Psoas muscle (tissue), 8 donors: ENCODE data around the gene FIG4. TPM values are rescaled to one million over a fixed set of nuclear protein-coding genes. Genes with fewer than 3 reads are reported as not detected.
"Not testable (repeated sequence)": the region's sequence is repeated elsewhere in the genome, so short reads cannot be mapped to it uniquely, and the experiment has no call there.

Experiments
- ATAC-seq, 4 donors: fragments of 200-7000 bp; cut with Tn5 transposase; one replicate each; pipeline ENCODE4 v1.9.1; 2020; ENCODE audit warnings: moderate library complexity in 3 of 4, mild to moderate bottlenecking in 2 of 4
- DNase-seq, 2 donors: peaks; one replicate each; pipeline ENCODE4 v3.0.0-alpha.2; 2020
- H3K27ac ChIP-seq: fragments of 200-600 bp; one replicate; pipeline ENCODE4 v1.8.0; 2022
- H3K27me3 ChIP-seq, 3 donors: fragments of 200-600 bp in 1 of 3; one replicate each; pipeline versions ENCODE4 v1.6.1 to v1.8.0; 2013 to 2022; ENCODE audit warnings: low read length in 2 of 3, mild to moderate bottlenecking in 2 of 3, moderate library complexity in 1 of 3; ENCODE audit not compliant: insufficient read depth in 3 of 3
- H3K36me3 ChIP-seq, 2 donors: fragments of 200-600 bp in 1 of 2; one replicate each; pipeline versions ENCODE4 v1.6.1 to v1.8.0; 2013 to 2022; ENCODE audit warnings: low read depth in 1 of 2, mild to moderate bottlenecking in 1 of 2, moderate library complexity in 1 of 2; ENCODE audit not compliant: insufficient read depth in 1 of 2
- H3K4me1 ChIP-seq: fragments of 200-600 bp; one replicate; pipeline ENCODE4 v1.8.0; 2022
- H3K4me3 ChIP-seq: fragments of 200-600 bp; one replicate; pipeline ENCODE4 v1.8.0; 2022; ENCODE audit warnings: mild to moderate bottlenecking
- H3K9me3 ChIP-seq: fragments of 200-600 bp; one replicate; pipeline ENCODE4 v1.8.0; 2022
- CTCF ChIP-seq: fragments of 200-600 bp; IDR thresholded peaks from one replicate; pipeline ENCODE4 v1.8.0; 2022; ENCODE audit warnings: antibody characterized with exemption
- WGBS, 3 donors: extraction: QIAGEN DNeasy Blood & Tissue Kit; methylation state at CpG; one replicate each; pipeline versions ENCODE4 v1.1.6 to v1.1.7; 2013; 5-methylcytosine and 5-hydroxymethylcytosine counted together
- intact Hi-C, 2 donors: fragments of 100-400 bp; cut with DNase I; formaldehyde crosslinking; loops; one replicate each; pipeline versions ENCODE4 v1.11.0 to v1.14.2; 2022
- polyA plus RNA-seq, 3 donors: library from polyadenylated mRNA; stranded (reverse); fragments of 200-250 nt; gene quantifications; one replicate each; pipeline ENCODE4 v1.2.3, GENCODE V29; 2013
- total RNA-seq, 4 donors: library from RNA; stranded (reverse); fragmentation: NEBNext Ultra II Directional in 2 of 4; extraction: Animal tissue kit (Norgen Biotek cat#: 25700) in 2 of 4; gene quantifications; one replicate each; pipeline versions ENCODE4 v1.2.1 to v1.2.4, GENCODE V29; 2021 to 2023
- donor health status: healthy with polysubstance abuse.
- donor health status: DM: no; HTN: no; CAD: no; lungs with moderate emphysema.
- donor health status: Bipolar disorder and iron deficiency.
- donor health status: healthy.
- donor health status: DM: yes; HTN: yes; CAD: no.
- donor health status: DM: no; HTN: no; CAD: no.
- donor health status: DM: no; HTN: no; CAD: no.
- donor health status: DM: yes; HTN: yes; CAD: no.

FIG4 gene
- total and polyA plus RNA-seq, 7 donors = 5.8 to 12.5 (median 8.6) TPM

- 83 to 94% (median 88%) methylated on average over 2 of the region's 2 CpGs for WGBS, 3 donors
- H3K27ac ChIP-seq = no peak overlapping the region
- DNase-seq (no peak), ATAC-seq (no peak)
- H3K36me3 ChIP-seq = no peaks in the 10 kb centered on the region
- no peak overlapping the region for H3K4me3 ChIP-seq
- intact Hi-C loops = no loop called here
- H3K27me3 ChIP-seq = no peaks in the 10 kb centered on the region
- H3K4me1 ChIP-seq = no peaks in the 10 kb centered on the region
- TF ChIP-seq CTCF = no peak
- H3K9me3 ChIP-seq = no peaks in the 10 kb centered on the region
These were observed 162.9 kb downstream of the FIG4 start for GRCh38 chr6:109853951-109854350.

GRCh38 chr6:109854541-109855308, 163.6 kb downstream of the FIG4 start:
- no peak for TF ChIP-seq CTCF
- intact Hi-C loops = no loop called here
- 74 to 83% (median 75%) methylated on average over 8 of the region's 8 CpGs for WGBS, 3 donors
- Histone ChIP-seq H3K27ac (no peak overlapping the region), H3K4me1 (no peaks in the 10 kb centered on the region), H3K9me3 (no peaks in the 10 kb centered on the region), H3K4me3 (no peak overlapping the region), H3K36me3 (no peaks in the 10 kb centered on the region), H3K27me3 (no peaks in the 10 kb centered on the region)
- ATAC-seq (no peak), DNase-seq (no peak)

GRCh38 chr6:109855476-109856040, 164.5 kb downstream of the FIG4 start:
- H3K27me3 ChIP-seq, H3K36me3 ChIP-seq, ATAC-seq, H3K4me1 ChIP-seq, DNase-seq, H3K4me3 ChIP-seq, H3K9me3 ChIP-seq, intact Hi-C loops, H3K27ac ChIP-seq: not testable (repeated sequence)
- 89 to 94% (median 90%) methylated on average over 9 of the region's 9 CpGs for WGBS, 3 donors

GRCh38 chr6:109861946-109862345, 170.8 kb downstream of the FIG4 start:
- Histone ChIP-seq H3K36me3 (no peaks in the 10 kb centered on the region), H3K27me3 (no peaks in the 10 kb centered on the region), H3K4me1 (no peaks in the 10 kb centered on the region), H3K27ac (no peak overlapping the region), H3K9me3 (no peaks in the 10 kb centered on the region), H3K4me3 (no peak overlapping the region)
- DNase-seq (no peak), ATAC-seq (no peak)
- intact Hi-C loops = no loop called here
- TF ChIP-seq CTCF = no peak

- H3K4me1 ChIP-seq = no peaks in the 10 kb centered on the region
- TF ChIP-seq CTCF = no peak
- H3K27me3 ChIP-seq = no peaks in the 10 kb centered on the region
- H3K9me3 ChIP-seq = no peaks in the 10 kb centered on the region
- ATAC-seq (no peak), DNase-seq (no peak)
- intact Hi-C loops = no loop called here
- 73 to 79% (median 78%) methylated on average over 2 of the region's 2 CpGs for WGBS, 3 donors
- H3K27ac ChIP-seq = no peak overlapping the region
- H3K4me3 ChIP-seq = no peak overlapping the region
- H3K36me3 ChIP-seq = no peaks in the 10 kb centered on the region
These were observed 173.0 kb downstream of the FIG4 start for GRCh38 chr6:109864050-109864449.
